Measurements from ENCODE around the gene RPS16.

RPS16 gene

GRCh38 chr19:39448271-39448670 lies 12.5 kb upstream of the RPS16 start:
- DNase-seq: no peak

GRCh38 chr19:39446365-39447084 lies 10.8 kb upstream of the RPS16 start:
- no peak for DNase-seq

- DNase-seq: peak; percentile 93 to 96 (median 95)
Observed at GRCh38 chr19:39445196-39446111, 9.7 kb upstream of the RPS16 start, which contains the start of gene SUPT5H. TSS of gene SUPT5H (plus strand) at chr19:39445582. CDS start at chr19:39445891, 309 bp downstream.

GRCh38 chr19:39444598-39445195 lies 8.9 kb upstream of the RPS16 start:
- no peak for DNase-seq

- DNase-seq: no peak
Observed at GRCh38 chr19:39438270-39438934, 2.7 kb upstream of the RPS16 start.

- no peak for DNase-seq
Observed at GRCh38 chr19:39436350-39436716, 584 bp upstream of the RPS16 start.

GRCh38 chr19:39434123-39435076 lies 1.3 kb downstream of the RPS16 start:
- DNase-seq: no peak

GRCh38 chr19:39433480-39434079 lies 2.2 kb downstream of the RPS16 start:
- no peak for DNase-seq

GRCh38 chr19:39432677-39433025 lies 3.1 kb downstream of the RPS16 start:
- DNase-seq: no peak

GRCh38 chr19:39430675-39431593 lies 4.8 kb downstream of the RPS16 start:
- peak; percentile 34 to 38 (median 35) for DNase-seq

GRCh38 chr19:39428283-39429112 lies 7.3 kb downstream of the RPS16 start:
- no peak for DNase-seq

- DNase-seq: no peak
Observed at GRCh38 chr19:39427707-39428106, 8.0 kb downstream of the RPS16 start.

GRCh38 chr19:39426170-39426569 lies 9.6 kb downstream of the RPS16 start:
- DNase-seq: no peak

GRCh38 chr19:39425744-39426143 lies 10.0 kb downstream of the RPS16 start:
- no peak for DNase-seq

- no peak for DNase-seq
Observed at GRCh38 chr19:39424934-39425333, 10.8 kb downstream of the RPS16 start.

- no peak for DNase-seq
Observed at GRCh38 chr19:39423258-39424086, 12.3 kb downstream of the RPS16 start.

- DNase-seq: no peak
Observed at GRCh38 chr19:39422020-39422419, 13.7 kb downstream of the RPS16 start.

- DNase-seq: no peak
Observed at GRCh38 chr19:39420769-39421168, 15.0 kb downstream of the RPS16 start.
